Stomach smooth muscle (tissue), 2 donors: ENCODE data around the gene FFAR1.

ENCODE experiments used
- H3K27ac ChIP-seq: one replicate; pipeline ENCODE4 v1.7.0; 2013; ENCODE audit warnings: mild to moderate bottlenecking, low read length, inconsistent platforms
- H3K27me3 ChIP-seq, 2 donors: one replicate each; pipeline ENCODE4 v1.7.0; 2013; ENCODE audit warnings: low read length in 2 of 2; ENCODE audit not compliant: insufficient read depth in 2 of 2, control insufficient read depth in 1 of 2
- H3K36me3 ChIP-seq, 2 donors: one replicate each; pipeline ENCODE4 v1.7.0; 2013; ENCODE audit warnings: low read length in 2 of 2; ENCODE audit not compliant: control insufficient read depth in 2 of 2, insufficient read depth in 2 of 2
- H3K4me1 ChIP-seq: one replicate; pipeline ENCODE4 v1.7.0; 2013; ENCODE audit warnings: low read length; ENCODE audit not compliant: control insufficient read depth, insufficient read depth
- H3K4me3 ChIP-seq, 2 donors: one replicate each; pipeline ENCODE4 v1.7.0; 2013; ENCODE audit warnings: low read length in 2 of 2
- H3K9ac ChIP-seq, 2 donors: one replicate each; pipeline ENCODE4 v1.7.0; 2013; ENCODE audit warnings: low read length in 2 of 2, mild to moderate bottlenecking in 1 of 2
- H3K9me3 ChIP-seq, 2 donors: one replicate each; pipeline ENCODE4 v1.7.0; 2013; ENCODE audit warnings: low read length in 2 of 2; ENCODE audit not compliant: control insufficient read depth in 2 of 2
- donor health status: healthy.
- donor health status: Pancreatic carcinoma.

FFAR1 gene

DNA sequence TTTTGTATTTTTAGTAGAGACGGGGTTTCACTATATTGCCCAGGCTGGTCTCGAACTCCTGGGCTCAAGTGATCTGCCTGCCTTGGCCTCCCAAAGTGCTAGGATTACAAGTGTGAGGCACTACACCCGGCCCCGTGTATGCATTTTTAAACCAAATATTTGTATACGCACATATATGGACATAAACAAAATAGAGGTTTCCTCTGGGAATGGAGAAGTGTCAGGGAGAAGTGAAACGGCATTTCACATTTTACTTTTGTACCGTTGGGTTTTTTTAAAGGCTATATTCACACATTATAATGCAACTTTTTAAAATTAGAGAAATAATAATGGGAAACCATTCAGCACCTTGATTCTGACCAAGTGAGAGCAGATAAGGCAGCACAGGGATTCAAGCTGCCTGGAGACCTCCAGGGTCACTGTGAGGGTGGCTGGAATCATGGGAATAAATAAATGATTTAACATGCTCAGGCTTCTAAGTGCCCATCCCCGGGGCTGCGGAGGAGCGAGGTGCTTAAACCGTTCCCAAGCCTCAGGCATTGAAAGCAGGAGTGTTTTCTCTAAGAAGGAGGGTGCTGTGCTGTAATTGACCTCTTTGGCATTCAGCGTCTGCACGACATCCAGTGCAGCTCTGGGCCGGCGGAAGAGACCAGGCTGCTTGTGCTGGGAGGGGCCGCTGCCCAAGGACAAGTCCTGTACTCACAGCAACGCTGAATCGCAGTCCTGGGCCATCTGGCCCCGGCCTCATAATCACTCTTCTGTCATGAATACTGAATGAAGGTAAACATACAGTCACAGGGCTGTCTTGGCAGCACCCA lies 47.9 kb downstream of the FFAR1 start:
- H3K27ac ChIP-seq: no peak overlapping the region
- H3K27me3 ChIP-seq: peaks cover 0 to 4% of the 10 kb centered on the region in 2 donors
- H3K4me3 ChIP-seq: no peak overlapping the region
- H3K36me3 ChIP-seq: no peaks in the 10 kb centered on the region
- H3K9me3 ChIP-seq: no peaks in the 10 kb centered on the region
- H3K4me1 ChIP-seq: no peaks in the 10 kb centered on the region
- no peak overlapping the region for H3K9ac ChIP-seq

DNA sequence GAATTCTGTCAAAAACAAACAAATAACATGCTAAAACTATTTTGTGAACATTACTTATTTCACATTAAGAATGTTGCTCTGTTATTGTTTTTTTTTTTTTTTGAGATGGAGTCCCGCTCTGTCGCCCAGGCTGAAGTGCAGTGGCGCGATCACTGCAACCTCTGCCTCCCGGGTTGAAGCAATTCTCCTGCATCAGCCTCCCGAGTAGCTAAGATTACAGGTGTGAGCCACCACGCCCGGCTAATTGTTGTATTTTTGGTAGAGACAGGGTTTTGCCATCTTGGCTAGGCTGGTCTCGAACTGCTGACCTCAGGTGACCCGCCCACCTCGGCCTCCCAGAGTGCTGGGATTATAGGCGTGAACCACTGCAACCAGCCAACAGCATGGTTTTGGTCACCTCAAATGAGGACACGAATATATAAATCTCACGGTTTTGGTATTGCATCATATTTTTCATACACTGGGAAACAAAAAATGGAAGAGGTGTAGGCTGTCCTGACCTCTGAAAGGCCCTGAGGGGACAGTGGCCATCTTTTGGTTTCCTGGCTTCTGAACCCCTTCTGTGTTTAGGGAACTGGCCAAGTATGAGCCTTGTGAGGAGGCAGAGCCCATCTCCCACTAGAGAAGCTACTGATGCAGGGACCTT lies 48.7 kb downstream of the FFAR1 start:
- no peak overlapping the region for H3K4me3 ChIP-seq
- H3K36me3 ChIP-seq: no peaks in the 10 kb centered on the region
- no peak overlapping the region for H3K9ac ChIP-seq
- H3K4me1 ChIP-seq: no peaks in the 10 kb centered on the region
- no peak overlapping the region for H3K27ac ChIP-seq
- no peaks in the 10 kb centered on the region for H3K9me3 ChIP-seq
- H3K27me3 ChIP-seq: peaks cover 0 to 4% of the 10 kb centered on the region in 2 donors

- Histone ChIP-seq H3K36me3 (no peaks in the 10 kb centered on the region), H3K4me3 (no peak overlapping the region), H3K4me1 (no peaks in the 10 kb centered on the region), H3K9me3 (no peaks in the 10 kb centered on the region), H3K27me3 (peaks cover 0 to 4% of the 10 kb centered on the region in 2 donors), H3K27ac (no peak overlapping the region), H3K9ac (no peak overlapping the region)
Observed at GRCh38 chr19:35397064-35397463, 49.4 kb downstream of the FFAR1 start.
